ENCODE measurements around the gene RFX3.

The RFX3 gene

GRCh38 chr9:3474821-3475220 lies 51.0 kb downstream of the RFX3 start:
- DNase-seq = no peak

- no peak for DNase-seq
These were observed 52.4 kb downstream of the RFX3 start for GRCh38 chr9:3473405-3473804.

- DNase-seq = no peak
These were observed 53.9 kb downstream of the RFX3 start for GRCh38 chr9:3471883-3472282.

GRCh38 chr9:3468421-3469205 lies 57.2 kb downstream of the RFX3 start:
- DNase-seq = no peak

- peak; percentile 50 for DNase-seq
These were observed 58.1 kb downstream of the RFX3 start for GRCh38 chr9:3467593-3468219.

DNA sequence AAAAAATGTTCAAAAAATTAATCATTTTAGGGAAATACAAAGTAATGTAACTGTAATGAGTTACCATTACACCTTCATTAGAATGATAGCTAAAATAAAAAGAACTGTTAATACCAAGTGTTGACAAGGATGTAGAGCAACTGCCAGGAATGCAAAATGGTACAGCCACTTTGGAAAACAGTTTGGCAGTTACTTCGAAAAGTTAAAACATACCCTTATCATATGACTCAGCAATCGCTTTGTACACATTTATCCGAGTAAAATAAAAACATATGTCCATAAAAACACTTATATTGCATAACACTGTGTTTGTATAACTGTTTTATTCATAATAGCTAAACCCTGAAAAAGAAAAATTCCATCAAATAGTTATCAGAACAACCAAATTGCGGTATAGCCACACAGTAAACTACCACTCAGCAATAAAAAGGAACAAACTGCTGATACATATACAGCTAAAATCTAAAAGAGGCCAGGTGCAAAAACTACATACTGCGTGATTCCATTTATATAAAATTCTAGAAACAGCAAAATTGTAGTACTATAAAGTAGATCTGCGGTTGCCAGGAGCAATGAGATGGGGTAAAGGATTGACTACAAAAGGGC lies 61.7 kb downstream of the RFX3 start:
- DNase-seq = no peak

GRCh38 chr9:3458806-3459475 lies 66.9 kb downstream of the RFX3 start:
- DNase-seq = no peak

DNA sequence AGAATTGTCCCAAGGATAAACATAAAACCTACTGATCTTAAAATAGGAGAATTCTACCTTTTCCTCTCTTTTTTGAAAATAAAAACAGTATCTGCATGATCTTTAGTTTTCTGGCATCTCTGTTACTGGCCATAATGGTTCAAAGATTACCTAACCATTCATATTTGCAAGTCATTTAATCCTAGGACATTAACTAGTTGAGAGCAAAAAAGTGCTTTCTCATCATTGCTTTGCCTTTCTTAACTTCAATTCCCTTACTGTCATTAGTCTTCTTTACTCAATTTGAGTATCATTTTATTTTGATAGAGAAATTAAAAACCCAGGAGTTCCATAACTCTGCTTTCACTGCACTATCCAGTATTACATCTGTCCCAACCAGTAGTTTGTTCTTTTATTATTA lies 68.6 kb downstream of the RFX3 start:
- no peak for DNase-seq

GRCh38 chr9:3455717-3456116 lies 70.1 kb downstream of the RFX3 start:
- no peak for DNase-seq

DNA sequence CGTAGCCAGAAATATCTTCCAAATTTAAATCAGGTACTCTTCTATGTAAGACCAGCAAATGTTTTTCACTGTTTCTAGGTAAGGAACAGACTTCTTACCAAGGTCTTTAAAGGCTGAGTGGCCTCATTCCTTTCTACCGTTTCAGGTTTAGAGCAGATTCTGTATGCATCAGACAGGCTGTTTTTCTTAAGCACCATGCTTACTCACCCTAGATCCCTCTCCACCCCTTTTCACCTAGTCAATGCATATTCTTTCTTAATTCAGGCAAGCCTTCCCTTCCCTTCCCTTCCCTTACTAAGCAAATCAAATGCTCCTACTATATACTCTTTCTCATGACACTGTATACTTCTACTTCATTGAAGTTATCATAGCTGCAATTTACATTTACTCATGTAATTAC lies 70.7 kb downstream of the RFX3 start:
- DNase-seq = no peak

- no peak for DNase-seq
These were observed 73.8 kb downstream of the RFX3 start for GRCh38 chr9:3451956-3452355.

- no peak for DNase-seq
These were observed 78.0 kb downstream of the RFX3 start for GRCh38 chr9:3447788-3448187.

DNA sequence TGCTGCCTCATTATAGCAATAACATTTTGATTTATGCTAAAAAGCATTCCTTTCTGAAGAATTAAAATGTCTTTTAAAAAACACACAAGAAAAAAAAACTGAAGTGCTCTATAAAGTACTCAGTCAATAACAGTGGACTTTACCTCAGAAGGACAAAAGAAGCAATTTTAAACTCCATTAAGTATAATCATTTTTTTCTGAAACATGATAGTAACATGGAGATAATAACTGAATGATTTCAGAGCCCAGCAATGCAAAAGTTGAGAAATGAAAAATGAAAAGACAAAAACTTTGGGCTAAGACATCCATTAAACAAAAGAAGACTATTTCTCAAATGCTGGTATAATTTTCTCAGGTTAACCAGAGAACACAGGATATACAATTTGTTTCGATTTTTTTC lies 78.7 kb downstream of the RFX3 start:
- DNase-seq = no peak

DNA sequence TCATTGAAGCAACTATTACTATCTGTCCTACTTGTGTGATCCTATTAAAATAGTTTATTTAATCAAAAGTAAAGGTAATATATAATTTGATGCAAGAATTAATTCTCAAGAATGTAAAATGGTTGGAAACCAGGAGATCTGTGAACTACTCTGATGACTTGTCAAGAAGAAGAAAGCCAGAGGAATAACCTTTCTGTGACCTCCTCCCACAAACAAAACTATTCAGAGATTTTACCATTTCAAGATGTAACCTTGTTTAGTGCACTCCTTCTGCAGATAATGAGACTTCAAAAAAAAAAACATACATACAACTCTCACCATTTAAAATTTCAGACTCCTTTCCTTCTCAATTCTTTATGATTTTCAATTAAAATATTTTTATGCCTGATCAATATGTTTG lies 79.5 kb downstream of the RFX3 start:
- no peak for DNase-seq

GRCh38 chr9:3444016-3444415 lies 81.8 kb downstream of the RFX3 start:
- no peak for DNase-seq

DNA sequence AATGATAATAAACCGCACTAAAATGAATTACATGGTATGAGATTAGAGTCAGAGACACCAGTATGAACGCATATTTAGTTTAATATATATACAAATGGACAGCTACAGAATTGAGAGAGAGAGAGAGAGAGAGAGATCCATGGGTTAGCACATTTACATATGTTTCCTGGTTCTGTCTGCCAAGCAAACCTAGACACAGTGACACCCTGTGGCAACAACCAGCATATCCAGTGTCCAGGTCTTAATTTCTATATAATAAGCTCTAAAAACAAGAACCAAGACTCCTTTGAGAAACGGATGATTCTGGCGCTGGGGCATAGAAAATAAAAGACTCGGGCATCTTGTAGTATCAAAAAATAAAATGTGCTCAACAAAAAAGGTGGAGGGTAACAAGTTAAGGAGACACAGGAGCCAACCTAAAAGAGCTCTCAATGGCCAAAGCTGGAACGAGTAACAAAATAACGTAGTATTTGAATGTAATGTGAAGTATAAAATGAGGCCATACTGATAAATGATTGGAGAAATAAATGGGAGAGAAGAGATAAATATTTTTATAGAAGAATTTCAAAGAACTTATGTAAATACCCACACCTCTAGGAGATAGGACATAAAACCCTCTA lies 84.5 kb downstream of the RFX3 start:
- peak; percentile 21 for DNase-seq

DNA sequence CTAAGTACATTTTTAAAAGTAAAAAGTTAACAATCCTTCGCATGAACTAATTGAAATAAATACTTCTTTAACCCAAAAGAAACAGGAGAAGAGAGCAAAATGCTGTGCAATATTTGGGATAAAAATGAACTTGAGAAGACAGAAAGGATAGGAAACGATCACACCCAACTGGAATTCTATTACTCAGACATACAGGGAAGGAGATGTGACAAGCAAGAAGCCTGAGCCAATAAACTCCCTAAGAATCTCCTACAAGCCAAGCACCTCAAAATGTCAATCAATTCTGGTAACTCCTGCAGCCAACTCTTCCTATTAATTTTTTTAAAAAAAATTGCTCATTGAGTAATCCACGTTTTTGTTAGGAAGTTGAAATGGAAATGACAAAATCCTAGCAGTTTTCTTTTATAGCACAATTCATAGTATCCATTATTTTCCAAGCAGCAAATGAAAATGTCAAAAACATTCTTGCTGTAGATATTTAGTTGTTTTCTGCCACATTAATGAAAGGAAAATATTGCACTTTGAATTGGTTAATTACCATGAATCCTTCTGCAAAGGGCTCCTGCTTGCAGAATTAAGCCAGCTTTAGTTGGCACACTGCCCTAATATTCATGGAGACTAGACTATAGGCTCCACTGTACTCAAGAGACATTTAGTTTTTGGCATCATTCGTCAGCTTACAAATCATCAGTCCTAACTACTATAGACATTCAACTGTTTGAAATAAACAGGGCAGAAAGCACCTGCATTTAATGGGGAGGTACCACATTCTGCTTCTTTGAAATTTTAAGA lies 89.0 kb downstream of the RFX3 start:
- no peak for DNase-seq

DNA sequence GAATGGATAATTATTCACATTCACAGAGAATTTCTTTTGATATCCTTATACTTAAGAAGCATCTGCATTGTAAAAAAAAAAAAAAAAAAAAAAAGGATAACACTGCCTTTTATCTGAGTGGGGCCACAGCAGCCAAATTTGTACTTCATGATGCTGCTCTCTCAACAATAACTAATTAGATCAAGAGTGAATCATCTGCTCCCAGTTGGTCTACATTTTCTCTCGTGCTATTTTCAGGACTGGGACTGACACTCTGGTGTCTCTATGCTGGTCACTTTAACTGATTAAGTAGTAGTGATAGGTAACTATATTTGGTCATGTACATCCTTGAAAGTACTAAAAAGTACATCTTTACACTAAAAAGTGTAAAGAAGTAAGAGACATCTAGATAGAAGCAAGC lies 90.1 kb downstream of the RFX3 start:
- DNase-seq = no peak

DNA sequence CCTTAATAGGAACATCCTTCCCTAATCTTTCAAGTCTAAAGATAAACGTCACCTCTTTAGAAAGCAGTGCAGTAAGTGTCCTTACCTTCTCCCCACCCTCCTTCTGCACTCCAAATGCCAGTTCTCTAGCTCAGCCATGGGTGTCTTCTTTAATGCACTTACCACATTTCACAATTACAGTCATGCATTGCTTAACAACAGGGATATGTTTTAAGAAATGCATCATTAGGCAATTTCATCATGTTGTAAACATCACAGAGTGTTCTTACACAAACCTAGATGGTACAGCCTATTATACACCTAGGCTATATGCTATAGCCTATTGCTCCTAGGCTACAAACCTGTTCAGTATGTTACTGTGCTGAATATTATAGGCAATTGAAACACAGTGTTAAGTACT lies 91.2 kb downstream of the RFX3 start:
- no peak for DNase-seq

DNA sequence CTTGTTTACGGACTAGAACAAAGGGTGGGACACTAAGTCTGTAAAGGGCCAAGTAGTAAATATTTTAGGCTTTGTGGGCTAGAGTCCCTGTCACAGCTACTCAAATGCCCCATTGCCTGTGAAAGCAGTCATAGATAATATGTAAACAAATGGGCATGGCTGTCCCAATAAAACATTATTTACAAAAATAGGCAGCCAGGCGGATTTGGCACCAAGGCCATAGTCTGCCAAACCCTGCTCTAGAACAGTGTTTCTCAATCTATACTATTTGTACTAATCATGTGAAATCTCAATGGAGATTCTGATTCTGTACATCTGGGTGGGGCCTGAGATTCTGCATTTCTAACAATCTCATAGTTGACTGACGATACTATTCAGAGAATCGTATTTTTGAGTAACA lies 92.0 kb downstream of the RFX3 start:
- no peak for DNase-seq

- no peak for DNase-seq
These were observed 92.7 kb downstream of the RFX3 start for GRCh38 chr9:3433066-3433465.

DNA sequence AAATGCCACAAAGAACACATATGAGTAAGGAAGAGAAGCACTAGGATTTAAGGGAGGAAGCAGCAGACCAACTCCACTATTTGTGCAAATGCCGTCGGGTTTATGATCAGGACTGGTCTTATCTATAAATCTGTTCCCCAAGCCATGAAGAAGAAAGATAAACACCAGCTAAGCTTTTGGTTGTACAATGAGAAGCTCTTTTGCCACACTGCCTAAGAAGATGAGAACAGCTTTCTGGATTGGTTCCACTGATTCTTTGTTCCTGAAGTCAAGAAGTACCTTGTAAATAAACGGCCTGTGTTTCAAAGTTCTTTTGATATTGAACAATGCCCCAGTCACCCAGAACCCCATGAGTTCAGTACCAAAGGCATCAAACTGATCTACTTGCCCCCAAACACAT lies 93.9 kb downstream of the RFX3 start:
- no peak for DNase-seq

- no peak for DNase-seq
These were observed 105.9 kb downstream of the RFX3 start for GRCh38 chr9:3419893-3420292.
